Measurements from ENCODE around the gene AGGF1. TPM values are rescaled to one million over a fixed set of nuclear protein-coding genes. Genes with fewer than 3 reads are reported as not detected.
"Not testable (repeated sequence)": the region's sequence is repeated elsewhere in the genome, so short reads cannot be mapped to it uniquely, and the experiment has no call there.

Gene AGGF1
- total and polyA plus RNA-seq, 9 donors: 9.0 to 22.8 (median 16.5) TPM

GRCh38 chr5:77103457-77103856, 73.3 kb downstream of the AGGF1 start:
- no peak for TF ChIP-seq POLR2A (IDR thresholded peaks at IDR 0.05)
- TF ChIP-seq EP300 (IDR thresholded peaks at IDR 0.05): no peak
- TF ChIP-seq CTCF (IDR thresholded peaks at IDR 0.05): no peak
- Histone ChIP-seq H3K27ac (no peak overlapping the region), H3K4me3 (no peak overlapping the region), H3K4me1 (ENCODE audit: insufficient read depth) (no peaks in the 10 kb centered on the region), H3K9me3 (no peaks in the 10 kb centered on the region), H3K27me3 (no peaks in the 10 kb centered on the region), H3K36me3 (no peaks in the 10 kb centered on the region)
- WGBS, 3 donors: 55 to 88% (median 87%) methylated on average over 1 of the region's 1 CpG
- intact Hi-C loops (cut with DNase I): no loop called here
- no peak for DNase-seq

GRCh38 chr5:77104813-77105212, 74.6 kb downstream of the AGGF1 start:
- DNase-seq: no peak
- H3K27ac ChIP-seq: no peak overlapping the region
- intact Hi-C loops (cut with DNase I): no loop called here
- H3K9me3 ChIP-seq: no peaks in the 10 kb centered on the region
- no peaks in the 10 kb centered on the region for H3K36me3 ChIP-seq
- TF ChIP-seq CTCF (IDR thresholded peaks at IDR 0.05): no peak
- TF ChIP-seq POLR2A (IDR thresholded peaks at IDR 0.05): no peak
- TF ChIP-seq EP300 (IDR thresholded peaks at IDR 0.05): no peak
- no peak overlapping the region for H3K4me3 ChIP-seq
- H3K27me3 ChIP-seq: no peaks in the 10 kb centered on the region
- no peaks in the 10 kb centered on the region for H3K4me1 ChIP-seq (ENCODE audit: insufficient read depth)

GRCh38 chr5:77107035-77107434, 76.8 kb downstream of the AGGF1 start:
- WGBS, 3 donors: 95 to 98% (median 97%) methylated on average over 4 of the region's 4 CpGs
- intact Hi-C loops (cut with DNase I); H3K9me3 ChIP-seq; H3K36me3 ChIP-seq; H3K4me1 ChIP-seq (ENCODE audit: insufficient read depth); DNase-seq; H3K27ac ChIP-seq; H3K27me3 ChIP-seq; H3K4me3 ChIP-seq: not testable (repeated sequence)

Small RNA genes lying within 50 kb of the gene (small RNA-seq; reads per million reads assigned to genes)
- 199 reads per million, percentile 93 among the genes with 10 or more reads in this experiment for gene SNORA47

Other genes with a start within 250 kb of the AGGF1 start
- 10 to 100 TPM in 1 of 7 donors, 1 to 10 TPM in 3, under 1 TPM in 3; 0.10 to 12.3 (median 1.1) TPM for gene F2RL1, start 211.4 kb upstream of the AGGF1 start, total RNA-seq
- gene F2RL1, start 211.4 kb upstream of the AGGF1 start, polyA plus RNA-seq: 1 to 10 TPM in 1 of 2 donors, under 1 TPM in 1; 0.88 to 1.8 TPM
- gene S100Z, start 180.4 kb upstream of the AGGF1 start, total RNA-seq: 1 to 10 TPM in 1 of 7 donors, under 1 TPM in 1, not detected in 5; 0.23 to 1.2 TPM
- under 1 TPM; 0.08 to 0.22 TPM for gene S100Z, start 180.4 kb upstream of the AGGF1 start, polyA plus RNA-seq
- 1 to 10 TPM in 4 of 7 donors, under 1 TPM in 3; 0.18 to 6.4 (median 1.0) TPM for gene CRHBP, start 77.4 kb upstream of the AGGF1 start, total RNA-seq
- 1 to 10 TPM; 3.7 to 4.6 TPM for gene CRHBP, start 77.4 kb upstream of the AGGF1 start, polyA plus RNA-seq
- gene ZBED3, start 56.9 kb downstream of the AGGF1 start, total RNA-seq: 10 to 100 TPM in 5 of 7 donors, 1 to 10 TPM in 2; 5.7 to 19.7 (median 15.3) TPM
- gene ZBED3, start 56.9 kb downstream of the AGGF1 start, polyA plus RNA-seq: 10 to 100 TPM in 1 of 2 donors, 1 to 10 TPM in 1; 4.3 to 23.9 TPM
- gene PDE8B, start 180.3 kb downstream of the AGGF1 start, total RNA-seq: 10 to 100 TPM in 3 of 7 donors, 1 to 10 TPM in 3, under 1 TPM in 1; 0.95 to 26.7 (median 6.4) TPM
- 10 to 100 TPM in 1 of 2 donors, under 1 TPM in 1; 0.73 to 10.6 TPM for gene PDE8B, start 180.3 kb downstream of the AGGF1 start, polyA plus RNA-seq

All from ovary (tissue), 9 donors.